CD14-positive monocyte (primary cell): ENCODE data around the gene DIPK1A. TPM values are rescaled to one million over a fixed set of nuclear protein-coding genes. Genes with fewer than 3 reads are reported as not detected.

Source experiments
- DNase-seq, 3 donors: peaks; one replicate each; pipeline ENCODE4 v3.0.0-alpha.2; 2011 to 2022
- H2AFZ ChIP-seq: 2 replicates; pipeline ENCODE4 v1.6.0; 2012; ENCODE audit warnings: mild to moderate bottlenecking, low read depth, low read length, inconsistent platforms; ENCODE audit not compliant: insufficient read depth, poor library complexity, severe bottlenecking
- H3K27ac ChIP-seq, 2 donors: 1 replicate in 1 of 2; 2 replicates in 1 of 2; pipeline ENCODE4 v1.5.1; 2012 to 2013; ENCODE audit warnings: low read length in 2 of 2, control low read depth in 1 of 2, inconsistent platforms in 1 of 2, low read depth in 1 of 2, mild to moderate bottlenecking in 1 of 2
- H3K27me3 ChIP-seq, 2 donors: one replicate each; pipeline versions ENCODE4 v1.6.0 to v1.6.1; 2011 to 2013; ENCODE audit warnings: low read length in 2 of 2; ENCODE audit not compliant: control insufficient read depth in 2 of 2, insufficient read depth in 2 of 2
- H3K36me3 ChIP-seq, 2 donors: replicated peaks in 1 of 2; 1 replicate in 1 of 2; 2 replicates in 1 of 2; pipeline versions ENCODE4 v1.5.1 to v1.6.1; 2012 to 2013; ENCODE audit warnings: low read length in 2 of 2, control low read depth in 1 of 2, inconsistent platforms in 1 of 2, mild to moderate bottlenecking in 1 of 2; ENCODE audit not compliant: insufficient read depth in 2 of 2, control insufficient read depth in 1 of 2
- H3K4me1 ChIP-seq, 2 donors: 1 replicate in 1 of 2; 2 replicates in 1 of 2; pipeline versions ENCODE4 v1.5.1 to v1.6.1; 2012 to 2013; ENCODE audit warnings: low read length in 2 of 2, control low read depth in 1 of 2, inconsistent platforms in 1 of 2, mild to moderate bottlenecking in 1 of 2, moderate library complexity in 1 of 2; ENCODE audit not compliant: insufficient read depth in 2 of 2, control insufficient read depth in 1 of 2
- H3K4me2 ChIP-seq: replicated peaks from 2 replicates; pipeline ENCODE3; 2012; ENCODE audit warnings: low read length, moderate library complexity, mild to moderate bottlenecking; ENCODE audit not compliant: poor library complexity, severe bottlenecking; ENCODE audit errors: extremely low read depth
- H3K4me3 ChIP-seq, 3 experiments: fragments of 200-600 bp in 1 of 3; sonication (generic) in 1 of 3; replicated peaks in 1 of 3; 1 replicate in 2 of 3; 2 replicates in 1 of 3; pipeline ENCODE4 v1.5.1; 2011 to 2013; ENCODE audit warnings: low read length in 3 of 3, mild to moderate bottlenecking in 3 of 3, control low read depth in 2 of 3, low read depth in 2 of 3, inconsistent platforms in 1 of 3, moderate library complexity in 1 of 3
- H3K79me2 ChIP-seq: 2 replicates; pipeline ENCODE4 v1.6.0; 2012; ENCODE audit warnings: mild to moderate bottlenecking, control low read depth, inconsistent platforms, low read length, moderate library complexity; ENCODE audit not compliant: insufficient read depth
- H3K9ac ChIP-seq: 2 replicates; pipeline ENCODE4 v1.6.0; 2017; ENCODE audit warnings: low read length, mild to moderate bottlenecking; ENCODE audit not compliant: insufficient read depth, poor library complexity, severe bottlenecking
- H3K9me3 ChIP-seq, 2 donors: replicated peaks in 1 of 2; 1 replicate in 1 of 2; 2 replicates in 1 of 2; pipeline versions ENCODE4 v1.5.1 to v1.6.1; 2012 to 2013; ENCODE audit warnings: low read length in 2 of 2, control low read depth in 1 of 2; ENCODE audit not compliant: control insufficient read depth in 1 of 2, insufficient read depth in 1 of 2
- H4K20me1 ChIP-seq: 2 replicates; pipeline ENCODE4 v1.6.0; 2012; ENCODE audit warnings: mild to moderate bottlenecking, low read length, control low read depth, moderate library complexity; ENCODE audit not compliant: insufficient read depth
- H3K27ac Mint-ChIP-seq, 7 donors: one replicate each; pipeline ENCODE4 v1.8.0; 2020; ENCODE audit warnings: mild to moderate bottlenecking in 7 of 7, mixed read lengths in 7 of 7, moderate library complexity in 6 of 7, inconsistent platforms in 2 of 7
- H3K27me3 Mint-ChIP-seq, 3 donors: one replicate each; pipeline ENCODE4 v1.8.0; 2021 to 2022; ENCODE audit warnings: low read depth in 3 of 3, mild to moderate bottlenecking in 3 of 3, mixed read lengths in 3 of 3, moderate library complexity in 3 of 3, inconsistent platforms in 1 of 3
- H3K36me3 Mint-ChIP-seq, 2 donors: one replicate each; pipeline ENCODE4 v1.8.0; 2020; ENCODE audit warnings: mixed read lengths in 2 of 2, inconsistent platforms in 1 of 2, mild to moderate bottlenecking in 1 of 2
- H3K4me1 Mint-ChIP-seq: one replicate; pipeline ENCODE4 v1.8.0; 2020; ENCODE audit warnings: mild to moderate bottlenecking, mixed read lengths
- H3K4me3 Mint-ChIP-seq, 2 donors: one replicate each; pipeline ENCODE4 v1.8.0; 2020; ENCODE audit warnings: mild to moderate bottlenecking in 2 of 2, mixed read lengths in 2 of 2, moderate library complexity in 1 of 2
- H3K9me3 Mint-ChIP-seq, 7 donors: one replicate each; pipeline ENCODE4 v1.8.0; 2020 to 2022; ENCODE audit warnings: mixed read lengths in 7 of 7, mild to moderate bottlenecking in 6 of 7, moderate library complexity in 6 of 7, inconsistent platforms in 2 of 7
- CTCF ChIP-seq: fragments of 200-600 bp; IDR thresholded peaks from one replicate; pipeline ENCODE4 v1.8.0; 2022; ENCODE audit warnings: antibody characterized with exemption, mild to moderate bottlenecking
- WGBS: methylation state at CpG from one replicate; pipeline ENCODE4 v1.1.5; 2013; ENCODE audit warnings: missing lambda C conversion rate; ENCODE audit not compliant: insufficient coverage; 5-methylcytosine and 5-hydroxymethylcytosine counted together
- intact Hi-C, 2 donors: fragments of 100-400 bp; cut with micrococcal nuclease; formaldehyde crosslinking; loops; one replicate each; pipeline versions ENCODE4 v1.15.0 to v1.15.1; 2023
- polyA plus RNA-seq, 3 donors: library from polyadenylated mRNA; depleted of rRNA in 1 of 3; unstranded in 2 of 3; stranded (reverse) in 1 of 3; fragments of 300-500 nt in 2 of 3; fragments of >200 nt in 1 of 3; fragmentation: Illumina TruSeq in 2 of 3; gene quantifications; 1 replicate in 2 of 3; 2 replicates in 1 of 3; pipeline ENCODE4 v1.2.3, GENCODE V29; 2012 to 2021

DIPK1A gene
- polyA plus RNA-seq, 3 donors: 0.45 to 1.4 (median 0.83) TPM

- Histone ChIP-seq H3K27me3 (no peaks in the 10 kb centered on the region), H3K4me2 (no peak overlapping the region), H3K4me1 (no peaks in the 10 kb centered on the region), H2AFZ (no peak overlapping the region), H3K4me3 (no peak overlapping the region), H3K9ac (no peak overlapping the region), H3K36me3 (no peaks in the 10 kb centered on the region), H3K79me2 (no peaks in the 10 kb centered on the region), H3K9me3 (no peaks in the 10 kb centered on the region), H4K20me1 (no peaks in the 10 kb centered on the region), H3K27ac (no peak overlapping the region)
- peaks cover 0 to 7% (median 3%) of the 10 kb centered on the region in 7 donors for H3K9me3 Mint-ChIP-seq
- intact Hi-C loops: no loop called here
- no peak overlapping the region for H3K4me3 Mint-ChIP-seq
- peaks cover 0 to 4% (median 0%) of the 10 kb centered on the region in 3 donors for H3K27me3 Mint-ChIP-seq
- 93% methylated on average over 4 of the region's 4 CpGs for WGBS
- no peaks in the 10 kb centered on the region for H3K4me1 Mint-ChIP-seq
- no peak for TF ChIP-seq CTCF
- H3K36me3 Mint-ChIP-seq: peaks cover 0 to 5% of the 10 kb centered on the region in 2 donors
- DNase-seq: no peak
- no peak overlapping the region for H3K27ac Mint-ChIP-seq
These were observed 84.1 kb downstream of the DIPK1A start for GRCh38 chr1:92877081-92877711.

- H3K9me3 ChIP-seq: no peaks in the 10 kb centered on the region
- intact Hi-C loops: no loop called here
- Mint-ChIP-seq H3K4me3 (no peak overlapping the region), H3K36me3 (peaks cover 0 to 5% of the 10 kb centered on the region in 2 donors), H3K27me3 (peaks cover 0 to 4% (median 0%) of the 10 kb centered on the region in 3 donors), H3K27ac (no peak overlapping the region), H3K4me1 (no peaks in the 10 kb centered on the region), H3K9me3 (peaks cover 0 to 9% (median 3%) of the 10 kb centered on the region in 7 donors)
- H3K79me2 ChIP-seq: no peaks in the 10 kb centered on the region
- no peak overlapping the region for H3K9ac ChIP-seq
- no peaks in the 10 kb centered on the region for H4K20me1 ChIP-seq
- DNase-seq: no peak
- H3K4me2 ChIP-seq: no peak overlapping the region
- H3K4me1 ChIP-seq: no peaks in the 10 kb centered on the region
- no peak overlapping the region for H2AFZ ChIP-seq
- no peaks in the 10 kb centered on the region for H3K27me3 ChIP-seq
- no peak overlapping the region for H3K4me3 ChIP-seq
- no peak overlapping the region for H3K27ac ChIP-seq
- H3K36me3 ChIP-seq: no peaks in the 10 kb centered on the region
- TF ChIP-seq CTCF: no peak
- no CpG with 5 or more reads among the region's 4 CpGs for WGBS
These were observed 84.9 kb downstream of the DIPK1A start for GRCh38 chr1:92876351-92876750.
